Fibroblast of skin of abdomen (primary cell): Measurements from ENCODE around the gene ZMYND19.
"Not testable (repeated sequence)": the region's sequence is repeated elsewhere in the genome, so short reads cannot be mapped to it uniquely, and the experiment has no call there.

Experiments used
- DNase-seq: peaks from one replicate; pipeline ENCODE4 v3.0.0-alpha.2; 2013

Gene ZMYND19

GRCh38 chr9:137588891-137589290 lies 1.4 kb downstream of the ZMYND19 start:
- DNase-seq = no peak

GRCh38 chr9:137588311-137588710 lies 2.0 kb downstream of the ZMYND19 start:
- no peak for DNase-seq

DNA sequence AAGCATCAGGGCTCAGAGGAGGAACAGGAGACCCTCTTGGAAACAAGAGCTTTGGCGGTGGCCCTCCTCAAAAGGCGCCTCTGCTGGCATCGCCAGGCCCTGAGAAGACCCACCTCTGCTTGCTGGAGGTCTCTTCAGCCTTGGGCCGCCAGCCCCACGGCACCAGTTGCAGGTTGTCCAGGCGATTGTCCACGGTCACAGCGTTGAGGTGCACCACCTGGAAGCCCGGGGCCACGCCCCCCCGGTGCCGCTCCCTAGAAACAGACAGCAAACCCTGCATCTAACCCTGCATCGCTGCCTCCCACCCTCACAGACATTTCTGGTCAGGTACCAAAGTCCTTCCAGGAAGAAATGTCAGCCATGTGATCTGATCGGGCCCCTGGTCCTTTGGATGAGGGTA lies 3.5 kb downstream of the ZMYND19 start:
- no peak for DNase-seq

GRCh38 chr9:137583957-137584356 lies 6.4 kb downstream of the ZMYND19 start:
- no peak for DNase-seq

DNA sequence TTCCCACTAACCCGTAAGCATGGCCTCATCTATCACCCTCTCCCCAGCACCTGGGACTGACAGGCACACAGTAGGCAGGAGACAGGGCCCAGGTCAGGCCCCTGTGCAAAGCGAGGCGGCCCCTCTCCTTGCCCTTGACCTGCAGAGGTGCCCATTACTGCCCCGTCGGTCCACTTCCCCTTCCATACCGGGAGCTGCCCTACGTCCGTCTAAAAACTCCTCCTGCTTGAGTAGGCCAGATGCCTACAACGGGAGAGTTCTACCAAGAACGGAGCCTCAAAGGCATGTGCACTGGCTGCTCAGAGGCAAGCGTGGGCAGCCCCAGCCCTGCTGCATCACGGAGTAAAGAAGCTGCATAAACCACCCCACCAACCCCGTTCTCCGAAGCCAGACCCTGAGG lies 7.0 kb downstream of the ZMYND19 start:
- no peak for DNase-seq

- no peak for DNase-seq
Measured at GRCh38 chr9:137582286-137582860, 7.9 kb downstream of the ZMYND19 start.

DNA sequence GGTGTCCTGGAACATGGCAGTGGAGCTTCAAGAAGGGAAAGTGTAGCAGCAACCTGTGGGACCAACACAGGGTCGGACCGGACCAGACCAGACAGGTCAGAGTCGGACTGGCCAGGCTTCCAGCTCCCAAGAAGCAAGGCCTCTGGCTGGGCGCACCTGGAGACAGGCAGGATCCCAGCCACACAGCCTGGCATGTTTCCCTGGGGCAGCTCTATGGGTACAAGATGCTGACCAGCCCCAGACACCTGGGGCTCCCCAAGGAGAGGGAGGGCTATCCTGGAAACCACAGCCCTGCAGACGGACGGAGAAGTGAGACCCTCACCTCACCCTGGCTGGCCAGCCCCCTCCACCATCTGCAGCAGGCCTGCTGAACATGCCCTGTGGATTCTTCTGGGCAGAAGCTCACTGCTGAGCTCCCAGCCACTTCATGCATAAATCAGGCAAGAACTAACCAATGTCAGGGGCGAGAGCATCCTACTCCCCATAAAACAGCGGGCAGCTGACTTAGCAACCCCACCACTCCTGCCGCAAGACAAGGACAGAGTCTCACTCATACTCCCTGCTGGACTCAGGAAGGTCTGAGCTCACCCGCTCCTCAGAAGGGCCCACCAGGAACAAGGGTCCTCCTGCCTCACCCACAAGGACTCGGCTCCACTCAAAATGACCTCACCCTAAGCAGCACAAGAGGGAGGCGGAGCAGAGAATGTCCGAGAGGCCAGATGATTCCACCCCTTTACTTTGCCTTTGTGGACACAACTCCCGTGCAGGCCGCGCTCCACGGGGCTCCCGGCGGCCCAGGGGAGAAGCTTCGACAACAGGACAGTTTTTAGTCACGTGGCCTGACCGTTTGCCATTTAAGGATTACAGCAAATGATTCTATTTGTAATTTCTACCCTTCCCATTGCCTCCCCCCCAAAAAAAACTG lies 8.7 kb downstream of the ZMYND19 start:
- DNase-seq = no peak

DNA sequence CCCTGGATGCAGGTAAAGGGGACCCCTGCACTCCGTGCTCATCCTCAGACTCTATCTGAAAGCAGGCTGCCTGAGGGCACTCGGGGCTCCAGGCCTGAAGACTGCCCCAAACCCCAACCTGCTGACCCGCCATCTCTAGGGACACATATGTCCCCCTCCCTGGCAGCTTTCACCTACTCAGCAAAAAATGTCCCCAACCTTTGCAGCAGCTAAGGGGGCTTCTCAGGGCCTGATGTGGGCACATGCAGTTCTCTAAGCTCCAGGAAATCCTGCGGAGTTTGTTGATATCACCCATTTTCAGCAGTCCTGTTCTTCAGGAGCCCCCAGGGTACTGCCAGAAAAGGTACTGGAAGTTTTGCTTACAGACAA lies 9.4 kb downstream of the ZMYND19 start:
- no peak for DNase-seq

DNA sequence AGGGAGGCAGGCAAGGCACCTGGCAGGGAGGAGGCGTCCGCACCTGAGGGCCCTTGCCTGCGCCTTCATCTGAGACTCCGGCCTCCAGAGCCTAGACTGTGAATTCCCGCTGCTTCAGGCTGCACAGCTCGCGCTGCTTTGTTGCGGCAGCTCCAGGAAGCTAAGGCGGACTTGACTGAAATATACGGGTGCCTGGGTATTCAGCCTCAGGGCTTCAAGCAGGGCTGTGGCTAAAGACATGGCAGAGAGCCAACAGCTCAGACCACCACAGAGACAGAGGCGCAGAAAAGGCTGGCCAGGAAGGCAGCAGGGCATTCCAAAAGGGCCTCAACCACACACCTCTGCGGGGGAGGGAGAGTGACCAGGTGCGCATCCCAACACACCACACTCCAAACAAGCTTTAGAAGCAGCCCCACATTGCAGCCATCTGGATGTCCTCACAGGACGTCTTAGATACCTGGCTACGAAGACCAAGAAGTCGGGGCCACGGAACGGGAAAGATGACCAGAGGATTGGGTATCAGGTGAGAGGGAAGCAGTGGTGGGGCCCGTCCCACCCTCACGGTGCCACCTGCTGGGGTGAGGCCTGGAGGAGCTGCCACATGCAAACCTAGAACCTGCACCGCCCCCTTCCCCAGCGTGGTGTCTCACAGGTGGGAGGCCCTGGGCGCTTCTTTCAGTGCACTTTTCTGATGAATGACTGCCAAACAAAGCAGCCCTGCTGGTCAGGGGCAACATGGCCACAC lies 9.9 kb downstream of the ZMYND19 start:
- DNase-seq = no peak

- DNase-seq = no peak
Measured at GRCh38 chr9:137579259-137579604, 11.1 kb downstream of the ZMYND19 start.

GRCh38 chr9:137578518-137579258 lies 11.6 kb downstream of the ZMYND19 start, which contains the start of gene DPH7:
DPH7 (minus strand) TSS chr9:137578925; CDS start chr9:137578777, 148 bp downstream.
- peak; percentile 88 for DNase-seq

- DNase-seq = no peak
Measured at GRCh38 chr9:137575716-137576411, 14.4 kb downstream of the ZMYND19 start.

GRCh38 chr9:137575364-137575715 lies 15.0 kb downstream of the ZMYND19 start:
- DNase-seq = no peak

GRCh38 chr9:137574192-137574591 lies 16.1 kb downstream of the ZMYND19 start:
- DNase-seq = no peak

DNA sequence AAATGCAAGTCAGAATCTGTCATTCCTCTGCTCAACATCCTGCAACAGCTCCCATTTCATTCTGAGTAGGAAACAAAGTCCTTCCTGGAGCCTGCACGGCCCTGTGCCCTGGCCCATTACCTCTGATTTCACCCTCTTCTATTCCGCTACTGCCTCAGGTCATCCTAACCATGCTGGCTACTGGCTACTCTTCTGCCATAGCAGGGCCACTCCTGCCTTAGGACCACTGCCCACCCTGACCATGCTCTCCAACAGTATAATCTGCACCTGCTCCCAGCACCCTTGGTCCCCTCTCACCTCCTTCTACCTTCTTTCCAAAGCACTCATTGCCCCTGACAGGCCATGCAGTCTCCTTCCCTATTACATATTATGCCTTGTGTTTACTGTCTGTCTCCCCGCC lies 19.7 kb downstream of the ZMYND19 start:
- no peak for DNase-seq

DNA sequence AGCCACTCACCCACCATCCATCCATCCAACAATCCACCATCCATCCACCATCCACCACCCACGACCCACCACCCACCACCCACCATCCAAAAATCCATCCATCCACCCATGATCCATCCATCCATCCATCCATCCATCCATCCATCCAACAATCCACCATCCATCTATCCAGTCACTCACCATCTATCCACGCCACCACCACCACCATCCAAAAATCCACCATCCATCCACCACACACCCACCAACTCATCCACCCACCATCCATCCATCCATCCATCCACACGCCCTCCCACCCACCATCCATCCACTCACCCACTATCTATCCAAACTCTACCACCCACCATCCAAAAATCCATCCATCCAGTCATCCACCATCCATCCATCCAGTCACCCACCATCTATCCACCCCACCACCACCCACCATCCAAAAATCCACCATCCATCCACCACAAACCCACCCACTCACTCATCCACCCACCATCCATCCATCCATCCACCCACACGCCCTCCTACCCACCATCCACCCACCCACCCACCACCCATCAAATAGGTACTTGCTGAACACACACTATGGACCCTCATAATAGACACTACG lies 20.6 kb downstream of the ZMYND19 start:
- no peak for DNase-seq

DNA sequence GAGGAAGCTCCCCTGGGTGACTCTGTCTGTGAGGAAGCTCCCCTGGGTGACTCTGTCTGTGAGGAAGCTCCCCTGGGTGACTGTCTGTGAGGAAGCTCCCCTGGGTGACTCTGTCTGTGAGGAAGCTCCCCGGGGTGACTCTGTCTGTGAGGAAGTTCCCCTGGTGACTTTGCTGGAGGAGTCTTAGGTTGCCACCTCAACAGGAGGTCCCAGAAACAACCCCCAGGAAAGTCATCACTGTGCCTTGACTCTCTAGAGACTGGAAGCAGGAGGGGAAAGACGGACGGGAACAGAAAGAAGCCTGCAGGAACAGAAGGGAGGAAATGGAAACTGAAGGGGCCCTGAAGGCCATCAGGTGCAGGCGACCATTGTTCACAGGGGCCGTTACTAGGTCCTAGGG lies 21.9 kb downstream of the ZMYND19 start:
- DNase-seq = not testable (repeated sequence)

DNA sequence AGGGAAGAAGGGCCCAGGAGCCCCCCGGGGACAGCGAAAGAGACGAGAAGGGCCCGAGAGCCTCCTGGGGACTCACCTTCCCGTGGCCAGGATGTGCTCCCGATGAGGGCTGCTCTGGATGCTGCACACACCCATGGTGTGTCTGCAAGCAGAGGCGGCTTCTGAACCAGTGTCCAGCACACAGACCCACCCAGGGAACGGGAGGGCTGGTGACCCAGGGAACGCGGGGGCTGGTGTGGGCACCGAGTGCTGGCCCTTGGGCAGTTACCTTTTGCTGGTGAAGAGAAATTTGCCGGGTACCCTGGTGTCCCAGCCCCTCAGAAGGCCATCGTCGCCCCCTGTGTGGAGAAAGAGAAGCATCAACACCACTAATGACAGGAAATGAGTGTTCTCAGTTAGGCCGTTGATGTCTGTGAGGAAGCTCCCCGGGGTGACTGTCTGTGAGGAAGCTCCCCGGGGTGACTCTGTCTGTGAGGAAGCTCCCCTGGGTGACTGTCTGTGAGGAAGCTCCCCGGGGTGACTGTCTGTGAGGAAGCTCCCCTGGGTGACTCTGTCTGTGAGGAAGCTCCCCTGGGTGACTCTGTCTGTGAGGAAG lies 25.4 kb downstream of the ZMYND19 start:
- no peak for DNase-seq

GRCh38 chr9:137564134-137564533 lies 26.2 kb downstream of the ZMYND19 start:
- no peak for DNase-seq

- DNase-seq = no peak
Measured at GRCh38 chr9:137558127-137558526, 32.2 kb downstream of the ZMYND19 start.

DNA sequence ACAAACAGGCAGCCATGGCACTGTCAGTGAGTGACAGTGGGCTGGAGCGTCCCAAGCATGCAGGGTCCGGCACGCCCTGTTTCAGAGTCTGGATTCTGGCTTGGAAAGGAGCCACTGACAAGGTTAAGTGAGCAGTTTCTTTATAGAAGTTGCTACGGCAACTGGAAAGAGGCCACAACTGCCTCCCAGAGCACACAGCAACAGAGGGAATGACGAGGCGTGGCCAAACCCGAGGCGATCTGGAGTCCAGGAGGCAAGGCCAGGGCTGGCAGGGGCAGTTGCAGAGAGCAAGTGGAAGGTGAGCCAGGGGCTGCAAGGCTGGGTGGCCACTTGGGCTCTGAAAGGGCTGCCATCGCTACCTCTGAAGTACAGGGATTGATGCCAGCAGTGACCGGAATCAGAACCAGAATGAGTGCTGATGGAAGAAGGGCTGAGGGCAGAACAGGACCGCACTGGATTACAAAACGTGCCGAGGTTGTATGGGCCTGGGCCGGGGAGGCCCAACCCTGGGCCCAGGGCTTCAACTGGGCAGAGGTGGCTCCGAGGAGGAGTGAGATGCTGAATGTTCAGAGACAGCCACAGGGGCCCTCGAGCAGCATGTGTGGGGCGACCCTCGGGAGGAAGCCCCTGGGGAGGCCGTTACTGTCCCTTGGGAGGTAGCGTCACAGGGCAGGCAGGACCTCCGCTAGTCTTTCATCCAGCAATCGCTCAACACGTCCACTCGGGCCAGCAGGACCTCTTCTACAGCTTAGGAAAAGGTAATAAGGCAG lies 34.1 kb downstream of the ZMYND19 start:
- DNase-seq = no peak
